Measurements from ENCODE around the gene AADAC.

DNA sequence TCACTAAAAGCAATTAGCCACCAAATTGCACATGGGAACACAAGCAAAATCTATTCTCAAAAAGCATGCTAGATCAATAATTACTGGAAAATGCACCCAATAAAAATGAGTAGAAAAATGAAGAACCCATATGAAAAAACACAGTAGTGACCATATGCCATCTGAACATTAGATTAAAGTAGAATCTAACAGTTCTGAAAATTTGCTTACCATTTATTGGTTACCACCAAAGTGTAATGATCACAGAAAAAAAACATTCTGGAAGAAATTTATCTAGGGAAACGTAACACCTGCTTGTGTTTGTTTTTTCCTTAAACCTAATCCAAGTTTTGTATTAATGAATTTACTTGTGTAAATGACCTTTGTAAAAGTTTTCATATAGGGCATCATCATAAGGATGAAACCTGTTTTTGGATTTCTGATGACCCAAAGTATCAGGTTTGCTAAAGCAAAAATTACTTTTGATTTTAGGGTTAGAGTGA lies 37.6 kb upstream of the AADAC start:
- no peak for TF ChIP-seq CTCF (IDR thresholded peaks at IDR 0.05)
- TF ChIP-seq POLR2A (IDR thresholded peaks at IDR 0.05; ENCODE audit: low read depth) = no peak
